Panc1 (cell line): ENCODE data around the gene SMAD3.
A peak's percentile ranks its signal among the peaks of the same experiment; 100 is the strongest.

ENCODE experiments used
- POLR2AphosphoS5 ChIP-seq: IDR thresholded peaks from 2 replicates; pipeline ENCODE4 v1.6.1; 2012; ENCODE audit warnings: mild to moderate bottlenecking, low read depth, low read length, moderate library complexity
- TF ChIP-seq, protein P1 (sequence below): fragments of 450-650 bp; IDR thresholded peaks from 2 replicates; pipeline ENCODE4 v1.5.1; 2017; ENCODE audit warnings: mild to moderate bottlenecking

DNA sequence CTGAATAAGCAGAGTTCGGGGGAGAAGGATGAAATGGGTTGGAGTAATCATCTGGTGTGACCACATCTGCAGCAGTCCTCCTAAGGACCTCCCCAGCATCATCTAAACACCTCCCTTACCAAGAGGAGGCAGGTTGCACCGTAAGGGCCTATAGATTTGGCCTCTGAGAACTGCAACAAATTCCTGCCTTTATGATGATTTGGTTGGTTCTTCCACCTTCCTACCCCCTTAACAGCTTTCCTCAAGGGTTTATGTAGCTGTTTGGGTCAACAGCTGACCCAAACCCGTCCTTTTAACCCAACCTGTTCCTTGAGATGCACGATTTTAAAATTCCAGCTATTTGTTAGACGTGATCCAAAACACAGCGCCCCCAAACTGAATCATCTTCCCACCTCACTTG lies 130.8 kb downstream of the SMAD3 start:
- TF ChIP-seq, protein P1, sequence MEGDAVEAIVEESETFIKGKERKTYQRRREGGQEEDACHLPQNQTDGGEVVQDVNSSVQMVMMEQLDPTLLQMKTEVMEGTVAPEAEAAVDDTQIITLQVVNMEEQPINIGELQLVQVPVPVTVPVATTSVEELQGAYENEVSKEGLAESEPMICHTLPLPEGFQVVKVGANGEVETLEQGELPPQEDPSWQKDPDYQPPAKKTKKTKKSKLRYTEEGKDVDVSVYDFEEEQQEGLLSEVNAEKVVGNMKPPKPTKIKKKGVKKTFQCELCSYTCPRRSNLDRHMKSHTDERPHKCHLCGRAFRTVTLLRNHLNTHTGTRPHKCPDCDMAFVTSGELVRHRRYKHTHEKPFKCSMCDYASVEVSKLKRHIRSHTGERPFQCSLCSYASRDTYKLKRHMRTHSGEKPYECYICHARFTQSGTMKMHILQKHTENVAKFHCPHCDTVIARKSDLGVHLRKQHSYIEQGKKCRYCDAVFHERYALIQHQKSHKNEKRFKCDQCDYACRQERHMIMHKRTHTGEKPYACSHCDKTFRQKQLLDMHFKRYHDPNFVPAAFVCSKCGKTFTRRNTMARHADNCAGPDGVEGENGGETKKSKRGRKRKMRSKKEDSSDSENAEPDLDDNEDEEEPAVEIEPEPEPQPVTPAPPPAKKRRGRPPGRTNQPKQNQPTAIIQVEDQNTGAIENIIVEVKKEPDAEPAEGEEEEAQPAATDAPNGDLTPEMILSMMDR = no peak
- TF ChIP-seq POLR2AphosphoS5 = peak; percentile 92
